ENCODE measurements around the gene SYK.

DNA sequence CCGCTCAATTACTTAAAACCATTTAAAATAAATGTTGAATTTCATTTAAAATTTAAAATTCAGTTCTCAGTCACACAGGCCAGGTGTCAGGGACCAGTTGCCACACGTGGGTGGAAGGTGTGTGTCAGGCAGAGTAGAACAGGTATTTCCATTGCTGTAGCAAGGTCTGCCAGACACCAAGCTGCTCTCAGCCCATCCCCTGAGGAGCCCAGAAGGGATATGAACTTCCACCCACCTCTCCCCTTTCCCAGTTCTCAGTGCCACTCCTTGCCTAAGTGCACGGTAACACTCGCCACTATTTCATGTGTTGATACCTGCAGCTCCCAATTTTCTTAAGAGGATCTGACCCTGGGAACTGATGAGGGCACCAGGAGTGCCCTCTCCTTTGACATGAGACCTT, 12.7 kb downstream of the SYK start:
- TF ChIP-seq, protein P1, sequence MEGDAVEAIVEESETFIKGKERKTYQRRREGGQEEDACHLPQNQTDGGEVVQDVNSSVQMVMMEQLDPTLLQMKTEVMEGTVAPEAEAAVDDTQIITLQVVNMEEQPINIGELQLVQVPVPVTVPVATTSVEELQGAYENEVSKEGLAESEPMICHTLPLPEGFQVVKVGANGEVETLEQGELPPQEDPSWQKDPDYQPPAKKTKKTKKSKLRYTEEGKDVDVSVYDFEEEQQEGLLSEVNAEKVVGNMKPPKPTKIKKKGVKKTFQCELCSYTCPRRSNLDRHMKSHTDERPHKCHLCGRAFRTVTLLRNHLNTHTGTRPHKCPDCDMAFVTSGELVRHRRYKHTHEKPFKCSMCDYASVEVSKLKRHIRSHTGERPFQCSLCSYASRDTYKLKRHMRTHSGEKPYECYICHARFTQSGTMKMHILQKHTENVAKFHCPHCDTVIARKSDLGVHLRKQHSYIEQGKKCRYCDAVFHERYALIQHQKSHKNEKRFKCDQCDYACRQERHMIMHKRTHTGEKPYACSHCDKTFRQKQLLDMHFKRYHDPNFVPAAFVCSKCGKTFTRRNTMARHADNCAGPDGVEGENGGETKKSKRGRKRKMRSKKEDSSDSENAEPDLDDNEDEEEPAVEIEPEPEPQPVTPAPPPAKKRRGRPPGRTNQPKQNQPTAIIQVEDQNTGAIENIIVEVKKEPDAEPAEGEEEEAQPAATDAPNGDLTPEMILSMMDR (IDR thresholded peaks at IDR 0.05 in 4 of 5, conservative IDR thresholded peaks at IDR 0.05 in 1 of 5), result no peak
- no peak for TF ChIP-seq POLR2A (IDR thresholded peaks at IDR 0.05)
